ENCODE results near the gene IL22RA2. TPM values are rescaled to one million over a fixed set of nuclear protein-coding genes. Genes with fewer than 3 reads are reported as not detected.

Gene IL22RA2
- total and polyA plus RNA-seq, 9 of the 15 experiments (the other 6 are each of a cell fraction or from before 2014, with no cell fraction given), result 0.03 TPM; not detected in 8

GRCh38 chr6:137149035-137149393 is 24.4 kb downstream of the IL22RA2 start:
- no peaks in the 10 kb centered on the region for H3K9me3 ChIP-seq (replicated peaks; ENCODE audit: control insufficient read depth, insufficient read depth, low read depth, low read length)
- 0% methylated on average over 1 of the region's 1 CpG for WGBS (ENCODE audit: insufficient coverage, low coverage, missing lambda C conversion rate)
- no peak for ATAC-seq
- no peaks in the 10 kb centered on the region for H3K36me3 ChIP-seq (ENCODE audit: control insufficient read depth, insufficient read depth, low read length)
- no peaks in the 10 kb centered on the region for H3K9me1 ChIP-seq (ENCODE audit: control insufficient read depth, insufficient read depth, low read length)
- no peaks in the 10 kb centered on the region for H4K20me1 ChIP-seq (replicated peaks; ENCODE audit: control insufficient read depth, insufficient read depth, low read length)
- H3K9ac ChIP-seq (ENCODE audit: insufficient read depth in 1 of 2, low read depth in 2 of 2, low read length in 2 of 2), result no peak overlapping the region
- no peaks in the 10 kb centered on the region for H3K79me2 ChIP-seq (ENCODE audit: control insufficient read depth, insufficient read depth, low read length)
- no peak overlapping the region for H3K4me3 ChIP-seq
- no TSS peak for BruUV-seq (replicated peaks)
- no peak for FAIRE-seq
- ChIA-PET POLR2A (no interaction called here), CTCF (ENCODE audit: low intra/inter-chr PET ratio) (no interaction called here)
- peaks cover 4 to 8% of the 10 kb centered on the region in 2 experiments; a peak in 2 of 5 replicates for H3K27me3 ChIP-seq (ENCODE audit: control insufficient read depth in 2 of 2, insufficient read depth in 2 of 2, low read length in 2 of 2)
- no peak for TF ChIP-seq DIDO1 (tag; IDR thresholded peaks at IDR 0.05; ENCODE audit: low read depth)
- no peak for TF ChIP-seq ZNF551 (CRISPR knock-in tag; IDR thresholded peaks at IDR 0.05)
- no peak for TF ChIP-seq ZNF143 (CRISPR knock-in tag; IDR thresholded peaks at IDR 0.05)
- no peak for TF ChIP-seq ZNF644 (tag; IDR thresholded peaks at IDR 0.05; ENCODE audit: low read depth)
- no peak for TF ChIP-seq U2AF2 (optimal IDR thresholded peaks at IDR 0.05; ENCODE audit: low read depth, low read length)
- TF ChIP-seq TBP (optimal IDR thresholded peaks at IDR 0.05; ENCODE audit: low read depth, low read length), result no peak
- no peak for TF ChIP-seq ARID3A (IDR thresholded peaks at IDR 0.05; ENCODE audit: borderline replicate concordance, low read depth, low read length)
- no peak for TF ChIP-seq E2F5 (CRISPR knock-in tag; IDR thresholded peaks at IDR 0.05)
- in situ Hi-C loops (cut with MboI) (no loop called here), intact Hi-C loops (cut with micrococcal nuclease) (no loop called here)
- DNase-seq (ENCODE audit: extremely low read depth in 1 of 4, low spot score in 3 of 4), result no peak
- no peaks in the 10 kb centered on the region for H3K4me1 ChIP-seq (replicated peaks in 1 of 2; ENCODE audit: control insufficient read depth in 2 of 2, insufficient read depth in 2 of 2, low read length in 2 of 2)
- H2AFZ ChIP-seq (ENCODE audit: low read depth, low read length), result no peak overlapping the region
- H3K4me2 ChIP-seq (ENCODE audit: insufficient read depth, low read length), result no peak overlapping the region
- H3K27ac ChIP-seq (ENCODE audit: extremely low read depth, low read depth, low read length), result no peak overlapping the region

Measured in K562 (cell line).